HG03045 (cell line): ENCODE data around the gene GRIK1.

Source experiments
- ATAC-seq: cut with Tn5 transposase; IDR thresholded peaks from one replicate; pipeline ENCODE4 v1.9.1; 2021; ENCODE audit warnings: mild to moderate bottlenecking, moderate library complexity; ENCODE audit not compliant: unreplicated experiment

GRIK1 gene

GRCh38 chr21:29788752-29789151 is 151.0 kb downstream of the GRIK1 start:
- ATAC-seq: no peak

GRCh38 chr21:29787361-29787909 is 152.4 kb downstream of the GRIK1 start:
- ATAC-seq: no peak

- no peak for ATAC-seq
Measured at GRCh38 chr21:29786496-29787360, 153.1 kb downstream of the GRIK1 start.

GRCh38 chr21:29777160-29777559 is 162.6 kb downstream of the GRIK1 start:
- ATAC-seq: no peak

- ATAC-seq: no peak
Measured at GRCh38 chr21:29775462-29775861, 164.3 kb downstream of the GRIK1 start.

GRCh38 chr21:29771491-29772066 is 168.2 kb downstream of the GRIK1 start:
- no peak for ATAC-seq

GRCh38 chr21:29763674-29764073 is 176.1 kb downstream of the GRIK1 start:
- no peak for ATAC-seq

GRCh38 chr21:29762570-29763082 is 177.2 kb downstream of the GRIK1 start:
- no peak for ATAC-seq

GRCh38 chr21:29753216-29753615 is 186.6 kb downstream of the GRIK1 start:
- no peak for ATAC-seq

- no peak for ATAC-seq
Measured at GRCh38 chr21:29751473-29752185, 188.2 kb downstream of the GRIK1 start.

GRCh38 chr21:29749957-29750356 is 189.8 kb downstream of the GRIK1 start:
- no peak for ATAC-seq

- no peak for ATAC-seq
Measured at GRCh38 chr21:29749223-29749622, 190.6 kb downstream of the GRIK1 start.

- ATAC-seq: no peak
Measured at GRCh38 chr21:29748391-29749167, 191.2 kb downstream of the GRIK1 start.

- ATAC-seq: no peak
Measured at GRCh38 chr21:29741761-29742160, 198.0 kb downstream of the GRIK1 start.

GRCh38 chr21:29739176-29739575 is 200.6 kb downstream of the GRIK1 start:
- ATAC-seq: no peak

GRCh38 chr21:29738730-29739129 is 201.1 kb downstream of the GRIK1 start:
- no peak for ATAC-seq

- no peak for ATAC-seq
Measured at GRCh38 chr21:29737186-29737585, 202.6 kb downstream of the GRIK1 start.

- ATAC-seq: no peak
Measured at GRCh38 chr21:29730281-29730680, 209.5 kb downstream of the GRIK1 start.

GRCh38 chr21:29726044-29726443 is 213.8 kb downstream of the GRIK1 start:
- ATAC-seq: no peak

GRCh38 chr21:29725025-29725736 is 214.6 kb downstream of the GRIK1 start:
- no peak for ATAC-seq
